ENCODE results near the gene ACRBP.
"Not testable (repeated sequence)": the region's sequence is repeated elsewhere in the genome, so short reads cannot be mapped to it uniquely, and the experiment has no call there.

The ACRBP gene

GRCh38 chr12:6614513-6615172, 32.6 kb downstream of the ACRBP start:
- DNase-seq (ENCODE audit: low read depth in 2 of 2), result no peak

GRCh38 chr12:6613776-6614512, 33.3 kb downstream of the ACRBP start:
- no peak for DNase-seq (ENCODE audit: low read depth in 2 of 2)

GRCh38 chr12:6613015-6613775, 34.0 kb downstream of the ACRBP start:
- no peak for DNase-seq (ENCODE audit: low read depth in 2 of 2)

- DNase-seq (ENCODE audit: low read depth in 2 of 2), result no peak
Observed at GRCh38 chr12:6612652-6613014, 34.6 kb downstream of the ACRBP start.

- DNase-seq (ENCODE audit: low read depth in 2 of 2), result no peak
Observed at GRCh38 chr12:6612247-6612646, 35.0 kb downstream of the ACRBP start.

- no peak for DNase-seq (ENCODE audit: low read depth in 2 of 2)
Observed at GRCh38 chr12:6608592-6609281, 38.5 kb downstream of the ACRBP start.

- peak in 1 of 2 donors; percentile 55 for DNase-seq (ENCODE audit: low read depth in 2 of 2)
Observed at GRCh38 chr12:6607751-6608591, 39.3 kb downstream of the ACRBP start.

- DNase-seq (ENCODE audit: low read depth in 2 of 2), result no peak
Observed at GRCh38 chr12:6606331-6607131, 40.7 kb downstream of the ACRBP start.

- no peak for DNase-seq (ENCODE audit: low read depth in 2 of 2)
Observed at GRCh38 chr12:6605421-6606330, 41.6 kb downstream of the ACRBP start.

- DNase-seq (ENCODE audit: low read depth in 2 of 2), result no peak
Observed at GRCh38 chr12:6604259-6605029, 42.8 kb downstream of the ACRBP start.

- no peak for DNase-seq (ENCODE audit: low read depth in 2 of 2)
Observed at GRCh38 chr12:6603095-6603567, 44.1 kb downstream of the ACRBP start.

- DNase-seq (ENCODE audit: low read depth in 2 of 2), result no peak
Observed at GRCh38 chr12:6602526-6602925, 44.7 kb downstream of the ACRBP start.

- DNase-seq (ENCODE audit: low read depth in 2 of 2), result not testable (repeated sequence)
Observed at GRCh38 chr12:6595673-6596072, 51.6 kb downstream of the ACRBP start.

GRCh38 chr12:6592087-6592486, 55.1 kb downstream of the ACRBP start:
- DNase-seq (ENCODE audit: low read depth in 2 of 2), result no peak
